Testis (tissue), 2 donors: ENCODE data around the gene MRPS27.

Experiments used
- CTCF ChIP-seq, 3 experiments: fragments of 450-650 bp in 2 of 3; fragments of 200-600 bp in 1 of 3; sonication (generic) in 1 of 3; IDR thresholded peaks; one replicate each; pipeline ENCODE4 v1.5.1; 2016 to 2019; ENCODE audit warnings: antibody characterized with exemption in 3 of 3, mild to moderate bottlenecking in 2 of 3, moderate library complexity in 1 of 3
- POLR2A ChIP-seq: fragments of 450-650 bp; IDR thresholded peaks from one replicate; pipeline ENCODE4 v1.6.1; 2017; ENCODE audit warnings: antibody characterized with exemption, mild to moderate bottlenecking, moderate library complexity

- TF ChIP-seq CTCF (IDR thresholded peaks at IDR 0.05): no peak
- TF ChIP-seq POLR2A: no peak
Measured at GRCh38 chr5:72256536-72256935, 63.5 kb downstream of the MRPS27 start.
